HepG2 (cell line): ENCODE measurements around the gene OBI1. TPM values are rescaled to one million over a fixed set of nuclear protein-coding genes. Genes with fewer than 3 reads are reported as not detected.
"Not testable (repeated sequence)": the region's sequence is repeated elsewhere in the genome, so short reads cannot be mapped to it uniquely, and the experiment has no call there.

Source experiments
- ATAC-seq: fragments of 200-7000 bp; cut with Tn5 transposase; 3 replicates; pipeline ENCODE4 v1.9.1; 2020; ENCODE audit warnings: mild to moderate bottlenecking, moderate library complexity
- BruUV-seq: library from RNA; stranded (reverse); fragments of 400-500 nt; replicated peaks from 2 replicates; lab custom pipeline; 2021; lab: Mats Ljungman, UMichigan
- CTCF ChIA-PET: fragments of 300-600 bp; formaldehyde crosslinking; extraction: SDS; loops from one replicate; lab custom pipeline; 2021; ENCODE audit warnings: low total read pairs, inconsistent platforms, low intra/inter-chr PET ratio; lab: Yijun Ruan, JAX
- POLR2A ChIA-PET: fragments of 350-600 bp; sonication (Branson Sonifier 250); formaldehyde crosslinking; loops from one replicate; lab custom pipeline; 2020; ENCODE audit warnings: antibody characterized with exemption, inconsistent platforms; lab: Yijun Ruan, JAX
- DNase-seq: peaks from one replicate; pipeline ENCODE4 v3.0.0-alpha.2; 2015; ENCODE audit warnings: low spot score
- FAIRE-seq: peaks from 3 replicates; lab custom pipeline; 2011; peaks lifted over from hg19 to GRCh38; lab: Jason Lieb, UNC
- H2AFZ ChIP-seq: one replicate; pipeline ENCODE4 v1.6.1; 2011; ENCODE audit warnings: low read length, inconsistent platforms
- H3K27ac ChIP-seq: fragments of 300-600 bp; 3 replicates; pipeline ENCODE4 v1.8.0; 2011; ENCODE audit warnings: mixed run types, mild to moderate bottlenecking, mixed read lengths, low read length, inconsistent platforms; ENCODE audit not compliant: insufficient read depth; ENCODE audit errors: extremely low read length
- H3K27me3 ChIP-seq, 2 experiments: fragments of 200-600 bp in 1 of 2; 2 replicates in 1 of 2; 3 replicates in 1 of 2; pipeline versions ENCODE4 v1.6.0 to v1.8.0; 2011; ENCODE audit warnings: low read length in 2 of 2, mild to moderate bottlenecking in 2 of 2, moderate library complexity in 2 of 2, inconsistent platforms in 1 of 2; ENCODE audit not compliant: insufficient read depth in 2 of 2, control insufficient read depth in 1 of 2
- H3K36me3 ChIP-seq, 2 experiments: fragments of 200-600 bp in 1 of 2; replicated peaks in 1 of 2; 2 replicates in 1 of 2; 3 replicates in 1 of 2; pipeline versions ENCODE4 v1.5.1 to v1.8.0; 2011; ENCODE audit warnings: low read length in 2 of 2, inconsistent platforms in 1 of 2; ENCODE audit not compliant: insufficient read depth in 2 of 2, control insufficient read depth in 1 of 2
- H3K4me1 ChIP-seq: 2 replicates; pipeline ENCODE4 v1.5.1; 2012; ENCODE audit warnings: low read length, inconsistent platforms; ENCODE audit not compliant: insufficient read depth
- H3K4me2 ChIP-seq: 2 replicates; pipeline ENCODE4 v1.6.0; 2011; ENCODE audit warnings: low read depth, low read length, inconsistent platforms
- H3K4me3 ChIP-seq, 3 experiments: fragments of 200-600 bp in 1 of 3; sonication (generic), shearing (Covaris generic) in 1 of 3; replicated peaks in 1 of 3; 2 replicates each; pipeline ENCODE4 v1.5.1; 2011 to 2016; ENCODE audit warnings: low read length in 3 of 3, inconsistent platforms in 2 of 3, low read depth in 2 of 3, mild to moderate bottlenecking in 2 of 3, control low read depth in 1 of 3, mixed read lengths in 1 of 3; ENCODE audit not compliant: insufficient read depth in 1 of 3
- H3K79me2 ChIP-seq: one replicate; pipeline ENCODE4 v1.6.1; 2011; ENCODE audit warnings: low read length, inconsistent platforms; ENCODE audit not compliant: insufficient read depth
- H3K9ac ChIP-seq: 2 replicates; pipeline ENCODE4 v1.6.0; 2011; ENCODE audit warnings: mild to moderate bottlenecking, low read depth, low read length, inconsistent platforms; ENCODE audit not compliant: insufficient read depth
- H3K9me3 ChIP-seq: 2 replicates; pipeline ENCODE4 v1.5.1; 2012; ENCODE audit warnings: mild to moderate bottlenecking, low read length
- H4K20me1 ChIP-seq: 2 replicates; pipeline ENCODE4 v1.6.0; 2011; ENCODE audit warnings: inconsistent platforms, mild to moderate bottlenecking, low read length, moderate library complexity; ENCODE audit not compliant: insufficient read depth
- ARID4A ChIP-seq: sonication (generic); formaldehyde crosslinking; IDR thresholded peaks from 2 replicates; pipeline ENCODE4 v1.5.0; 2020; ENCODE audit warnings: mild to moderate bottlenecking, missing genetic modification reagents, borderline replicate concordance
- DMAP1 ChIP-seq: IDR thresholded peaks from 2 replicates; pipeline ENCODE4 v1.6.1; 2016
- ETV5 ChIP-seq: IDR thresholded peaks from 2 replicates; pipeline ENCODE4 v1.6.1; 2018; ENCODE audit warnings: missing biosample characterization, missing genetic modification reagents, inconsistent platforms, borderline replicate concordance
- ONECUT2 ChIP-seq: sonication (generic); formaldehyde crosslinking; IDR thresholded peaks from 2 replicates; pipeline ENCODE4 v1.4.0; 2020; ENCODE audit warnings: missing genetic modification reagents
- RARA ChIP-seq: IDR thresholded peaks from 2 replicates; pipeline ENCODE4 v1.6.1; 2016; ENCODE audit warnings: missing genetic modification reagents, missing compliant biosample characterization
- TEAD3 ChIP-seq: optimal IDR thresholded peaks from 2 replicates; pipeline ENCODE3; 2016; ENCODE audit warnings: borderline replicate concordance
- WGBS: methylation state at CpG from one replicate; pipeline ENCODE4 v1.1.6; 2017; ENCODE audit warnings: low lambda C conversion rate; 5-methylcytosine and 5-hydroxymethylcytosine counted together
- in situ Hi-C: cut with HindIII; loops from 2 replicates; pipeline ENCODE4 v1.10.0; 2017; ENCODE audit warnings: low pct_unique_long_range_greater_than_20kb; ENCODE audit not compliant: extremely low pct_ligation_motif_present
- intact Hi-C: fragments of 100-400 bp; cut with micrococcal nuclease; formaldehyde crosslinking; loops from one replicate; pipeline ENCODE4 v1.10.0; 2022; ENCODE audit not compliant: unreplicated experiment
- polyA plus RNA-seq, 8 experiments: library from polyadenylated mRNA; depleted of rRNA in 3 of 8; stranded (reverse) in 7 of 8; unstranded in 1 of 8; fragments of >200 nt; fragmentation: Illumina TruSeq in 4 of 8; extraction: Trizol in 4 of 8; gene quantifications; 2 replicates each; pipeline versions ENCODE4 v1.2.1 to v1.2.3, GENCODE V29; 2011 to 2016; ENCODE audit warnings: low read depth in 4 of 8, missing spikeins in 1 of 8, mixed read lengths in 1 of 8; ENCODE audit not compliant: insufficient read depth in 1 of 8
- total RNA-seq, 5 experiments: library from RNA; depleted of rRNA; stranded (reverse); fragments of >200 nt; fragmentation: Illumina TruSeq; extraction: Trizol; gene quantifications; 2 replicates each; pipeline ENCODE4 v1.2.3, GENCODE V29; 2016; ENCODE audit warnings: low read depth in 1 of 5
- TF ChIP-seq, protein P1 (sequence below): sonication (generic); formaldehyde crosslinking; conservative IDR thresholded peaks from 2 replicates; pipeline ENCODE4 v1.4.0; 2020; ENCODE audit warnings: mild to moderate bottlenecking, missing genetic modification reagents, moderate library complexity
- TF ChIP-seq, protein P2 (sequence below), 2 experiments: sonication (generic) in 1 of 2; formaldehyde crosslinking in 1 of 2; IDR thresholded peaks; 2 replicates each; pipeline versions ENCODE4 v1.4.0 to v1.6.1; 2018 to 2020; ENCODE audit warnings: missing genetic modification reagents in 2 of 2, borderline replicate concordance in 1 of 2, low read depth in 1 of 2, mild to moderate bottlenecking in 1 of 2, missing biosample characterization in 1 of 2

OBI1 gene
- total and polyA plus RNA-seq, 2 of the 13 experiments (the other 11 are each of a cell fraction or from before 2014, with no cell fraction given): 7.8 to 23.5 TPM

DNA sequence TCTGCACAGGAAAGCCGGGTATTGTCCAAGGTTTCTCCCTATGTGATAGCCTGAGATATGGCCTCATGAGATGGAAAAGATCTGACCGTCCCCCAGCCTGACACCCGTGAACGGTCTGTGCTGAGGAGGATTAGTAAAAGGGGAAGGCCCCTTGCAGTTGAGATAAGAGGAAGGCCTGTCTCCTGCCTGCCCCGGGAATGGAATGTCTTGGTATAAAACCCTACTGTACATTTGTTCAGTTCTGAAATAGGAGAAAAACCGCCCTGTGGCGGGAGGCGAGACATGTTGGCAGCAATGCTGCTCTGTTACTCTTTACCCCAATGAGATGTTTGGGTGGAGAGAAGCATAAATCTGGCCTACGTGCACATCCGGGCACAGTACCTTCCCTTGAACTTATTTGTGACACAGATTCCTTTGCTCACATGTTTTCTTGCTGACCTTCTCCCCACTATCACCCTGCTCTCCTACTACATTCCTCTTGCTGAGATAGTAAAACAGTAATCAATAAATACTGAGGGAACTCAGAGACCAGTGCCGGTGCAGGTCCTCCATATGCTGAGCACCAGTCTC, 11.8 kb downstream of the OBI1 start:
- Histone ChIP-seq H3K4me1 (peaks cover 67% of the 10 kb centered on the region), H3K79me2 (peaks cover 85% of the 10 kb centered on the region), H3K4me3 (peak overlapping the region in 2 of 3 experiments; percentile 17 to 64; a peak in 3 of 6 replicates), H3K4me2 (peak overlapping the region; percentile 68), H3K27ac (peak overlapping the region; percentile 83), H3K9ac (peak overlapping the region; percentile 41)
- H4K20me1 ChIP-seq, CTCF ChIA-PET, H2AFZ ChIP-seq, BruUV-seq, FAIRE-seq, H3K9me3 ChIP-seq, H3K27me3 ChIP-seq, H3K36me3 ChIP-seq, POLR2A ChIA-PET, in situ Hi-C loops: not testable (repeated sequence)
- peak; percentile 27 for DNase-seq
- 7% methylated on average over 10 of the region's 11 CpGs for WGBS
- peak; percentile 67 for ATAC-seq
- intact Hi-C loops: loop anchor here (2.0 kb wide), 1 partner anchor 38 kb away; no protein-coding TSS in a partner anchor
- peak; percentile 37; the same call in 1 of the 2 replicates for TF ChIP-seq ARID4A (CRISPR knock-in tag)
- TF ChIP-seq ETV5: peak; percentile 75; the same call in 1 of the 2 replicates
- TF ChIP-seq ONECUT2 (CRISPR knock-in tag): peak; percentile 51; the same call in 1 of the 2 replicates
- TF ChIP-seq, protein P1, sequence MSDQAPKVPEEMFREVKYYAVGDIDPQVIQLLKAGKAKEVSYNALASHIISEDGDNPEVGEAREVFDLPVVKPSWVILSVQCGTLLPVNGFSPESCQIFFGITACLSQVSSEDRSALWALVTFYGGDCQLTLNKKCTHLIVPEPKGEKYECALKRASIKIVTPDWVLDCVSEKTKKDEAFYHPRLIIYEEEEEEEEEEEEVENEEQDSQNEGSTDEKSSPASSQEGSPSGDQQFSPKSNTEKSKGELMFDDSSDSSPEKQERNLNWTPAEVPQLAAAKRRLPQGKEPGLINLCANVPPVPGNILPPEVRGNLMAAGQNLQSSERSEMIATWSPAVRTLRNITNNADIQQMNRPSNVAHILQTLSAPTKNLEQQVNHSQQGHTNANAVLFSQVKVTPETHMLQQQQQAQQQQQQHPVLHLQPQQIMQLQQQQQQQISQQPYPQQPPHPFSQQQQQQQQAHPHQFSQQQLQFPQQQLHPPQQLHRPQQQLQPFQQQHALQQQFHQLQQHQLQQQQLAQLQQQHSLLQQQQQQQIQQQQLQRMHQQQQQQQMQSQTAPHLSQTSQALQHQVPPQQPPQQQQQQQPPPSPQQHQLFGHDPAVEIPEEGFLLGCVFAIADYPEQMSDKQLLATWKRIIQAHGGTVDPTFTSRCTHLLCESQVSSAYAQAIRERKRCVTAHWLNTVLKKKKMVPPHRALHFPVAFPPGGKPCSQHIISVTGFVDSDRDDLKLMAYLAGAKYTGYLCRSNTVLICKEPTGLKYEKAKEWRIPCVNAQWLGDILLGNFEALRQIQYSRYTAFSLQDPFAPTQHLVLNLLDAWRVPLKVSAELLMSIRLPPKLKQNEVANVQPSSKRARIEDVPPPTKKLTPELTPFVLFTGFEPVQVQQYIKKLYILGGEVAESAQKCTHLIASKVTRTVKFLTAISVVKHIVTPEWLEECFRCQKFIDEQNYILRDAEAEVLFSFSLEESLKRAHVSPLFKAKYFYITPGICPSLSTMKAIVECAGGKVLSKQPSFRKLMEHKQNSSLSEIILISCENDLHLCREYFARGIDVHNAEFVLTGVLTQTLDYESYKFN (CRISPR knock-in tag): peak; percentile 77
- TF ChIP-seq DMAP1 (CRISPR knock-in tag): 0 out of 2 replicates have a peak, but pooled peaks have one; percentile 26
- TF ChIP-seq RARA: peak; percentile 71
- TF ChIP-seq, protein P2, sequence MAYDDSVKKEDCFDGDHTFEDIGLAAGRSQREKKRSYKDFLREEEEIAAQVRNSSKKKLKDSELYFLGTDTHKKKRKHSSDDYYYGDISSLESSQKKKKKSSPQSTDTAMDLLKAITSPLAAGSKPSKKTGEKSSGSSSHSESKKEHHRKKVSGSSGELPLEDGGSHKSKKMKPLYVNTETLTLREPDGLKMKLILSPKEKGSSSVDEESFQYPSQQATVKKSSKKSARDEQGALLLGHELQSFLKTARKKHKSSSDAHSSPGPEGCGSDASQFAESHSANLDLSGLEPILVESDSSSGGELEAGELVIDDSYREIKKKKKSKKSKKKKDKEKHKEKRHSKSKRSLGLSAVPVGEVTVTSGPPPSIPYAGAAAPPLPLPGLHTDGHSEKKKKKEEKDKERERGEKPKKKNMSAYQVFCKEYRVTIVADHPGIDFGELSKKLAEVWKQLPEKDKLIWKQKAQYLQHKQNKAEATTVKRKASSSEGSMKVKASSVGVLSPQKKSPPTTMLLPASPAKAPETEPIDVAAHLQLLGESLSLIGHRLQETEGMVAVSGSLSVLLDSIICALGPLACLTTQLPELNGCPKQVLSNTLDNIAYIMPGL (CRISPR knock-in tag; IDR thresholded peaks at IDR 0.05; ENCODE audit: borderline replicate concordance in 1 of 2, low read depth in 1 of 2): 0 out of 4 replicates have a peak, but pooled peaks of 1 of the 2 experiments have one; percentile 21
- TF ChIP-seq TEAD3 (CRISPR knock-in tag): peak; percentile 58
